HEK293 (cell line): ENCODE data around the gene METTL26.

Source experiments
- ZFP41 ChIP-seq: fragments of 450-650 bp; formaldehyde crosslinking; IDR thresholded peaks from 2 replicates; pipeline ENCODE4 v1.5.1; 2016; ENCODE audit warnings: missing biosample characterization, missing genetic modification characterization, borderline replicate concordance
- ZNF311 ChIP-seq: fragments of 450-650 bp; formaldehyde crosslinking; IDR thresholded peaks from 2 replicates; pipeline ENCODE4 v1.5.1; 2017; ENCODE audit warnings: missing biosample characterization, missing genetic modification characterization, borderline replicate concordance
- TF ChIP-seq, protein P1 (sequence below): fragments of 450-650 bp; formaldehyde crosslinking; IDR thresholded peaks from 2 replicates; pipeline ENCODE4 v1.5.1; 2016; ENCODE audit warnings: missing biosample characterization, missing genetic modification characterization
- TF ChIP-seq, protein P2 (sequence below): fragments of 450-650 bp; formaldehyde crosslinking; IDR thresholded peaks from 2 replicates; pipeline ENCODE4 v1.5.1; 2016; ENCODE audit warnings: missing biosample characterization, missing genetic modification characterization, borderline replicate concordance
- TF ChIP-seq, protein P3 (sequence below): fragments of 450-650 bp; formaldehyde crosslinking; IDR thresholded peaks from 2 replicates; pipeline ENCODE4 v1.5.1; 2016; ENCODE audit warnings: missing biosample characterization, missing genetic modification characterization
- TF ChIP-seq, protein P4 (sequence below): fragments of 450-650 bp; formaldehyde crosslinking; IDR thresholded peaks from 2 replicates; pipeline ENCODE4 v1.5.1; 2016; ENCODE audit warnings: missing biosample characterization, missing genetic modification characterization

- TF ChIP-seq, protein P1, sequence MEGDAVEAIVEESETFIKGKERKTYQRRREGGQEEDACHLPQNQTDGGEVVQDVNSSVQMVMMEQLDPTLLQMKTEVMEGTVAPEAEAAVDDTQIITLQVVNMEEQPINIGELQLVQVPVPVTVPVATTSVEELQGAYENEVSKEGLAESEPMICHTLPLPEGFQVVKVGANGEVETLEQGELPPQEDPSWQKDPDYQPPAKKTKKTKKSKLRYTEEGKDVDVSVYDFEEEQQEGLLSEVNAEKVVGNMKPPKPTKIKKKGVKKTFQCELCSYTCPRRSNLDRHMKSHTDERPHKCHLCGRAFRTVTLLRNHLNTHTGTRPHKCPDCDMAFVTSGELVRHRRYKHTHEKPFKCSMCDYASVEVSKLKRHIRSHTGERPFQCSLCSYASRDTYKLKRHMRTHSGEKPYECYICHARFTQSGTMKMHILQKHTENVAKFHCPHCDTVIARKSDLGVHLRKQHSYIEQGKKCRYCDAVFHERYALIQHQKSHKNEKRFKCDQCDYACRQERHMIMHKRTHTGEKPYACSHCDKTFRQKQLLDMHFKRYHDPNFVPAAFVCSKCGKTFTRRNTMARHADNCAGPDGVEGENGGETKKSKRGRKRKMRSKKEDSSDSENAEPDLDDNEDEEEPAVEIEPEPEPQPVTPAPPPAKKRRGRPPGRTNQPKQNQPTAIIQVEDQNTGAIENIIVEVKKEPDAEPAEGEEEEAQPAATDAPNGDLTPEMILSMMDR (tag by site-specific recombination), result no peak
- TF ChIP-seq, protein P2, sequence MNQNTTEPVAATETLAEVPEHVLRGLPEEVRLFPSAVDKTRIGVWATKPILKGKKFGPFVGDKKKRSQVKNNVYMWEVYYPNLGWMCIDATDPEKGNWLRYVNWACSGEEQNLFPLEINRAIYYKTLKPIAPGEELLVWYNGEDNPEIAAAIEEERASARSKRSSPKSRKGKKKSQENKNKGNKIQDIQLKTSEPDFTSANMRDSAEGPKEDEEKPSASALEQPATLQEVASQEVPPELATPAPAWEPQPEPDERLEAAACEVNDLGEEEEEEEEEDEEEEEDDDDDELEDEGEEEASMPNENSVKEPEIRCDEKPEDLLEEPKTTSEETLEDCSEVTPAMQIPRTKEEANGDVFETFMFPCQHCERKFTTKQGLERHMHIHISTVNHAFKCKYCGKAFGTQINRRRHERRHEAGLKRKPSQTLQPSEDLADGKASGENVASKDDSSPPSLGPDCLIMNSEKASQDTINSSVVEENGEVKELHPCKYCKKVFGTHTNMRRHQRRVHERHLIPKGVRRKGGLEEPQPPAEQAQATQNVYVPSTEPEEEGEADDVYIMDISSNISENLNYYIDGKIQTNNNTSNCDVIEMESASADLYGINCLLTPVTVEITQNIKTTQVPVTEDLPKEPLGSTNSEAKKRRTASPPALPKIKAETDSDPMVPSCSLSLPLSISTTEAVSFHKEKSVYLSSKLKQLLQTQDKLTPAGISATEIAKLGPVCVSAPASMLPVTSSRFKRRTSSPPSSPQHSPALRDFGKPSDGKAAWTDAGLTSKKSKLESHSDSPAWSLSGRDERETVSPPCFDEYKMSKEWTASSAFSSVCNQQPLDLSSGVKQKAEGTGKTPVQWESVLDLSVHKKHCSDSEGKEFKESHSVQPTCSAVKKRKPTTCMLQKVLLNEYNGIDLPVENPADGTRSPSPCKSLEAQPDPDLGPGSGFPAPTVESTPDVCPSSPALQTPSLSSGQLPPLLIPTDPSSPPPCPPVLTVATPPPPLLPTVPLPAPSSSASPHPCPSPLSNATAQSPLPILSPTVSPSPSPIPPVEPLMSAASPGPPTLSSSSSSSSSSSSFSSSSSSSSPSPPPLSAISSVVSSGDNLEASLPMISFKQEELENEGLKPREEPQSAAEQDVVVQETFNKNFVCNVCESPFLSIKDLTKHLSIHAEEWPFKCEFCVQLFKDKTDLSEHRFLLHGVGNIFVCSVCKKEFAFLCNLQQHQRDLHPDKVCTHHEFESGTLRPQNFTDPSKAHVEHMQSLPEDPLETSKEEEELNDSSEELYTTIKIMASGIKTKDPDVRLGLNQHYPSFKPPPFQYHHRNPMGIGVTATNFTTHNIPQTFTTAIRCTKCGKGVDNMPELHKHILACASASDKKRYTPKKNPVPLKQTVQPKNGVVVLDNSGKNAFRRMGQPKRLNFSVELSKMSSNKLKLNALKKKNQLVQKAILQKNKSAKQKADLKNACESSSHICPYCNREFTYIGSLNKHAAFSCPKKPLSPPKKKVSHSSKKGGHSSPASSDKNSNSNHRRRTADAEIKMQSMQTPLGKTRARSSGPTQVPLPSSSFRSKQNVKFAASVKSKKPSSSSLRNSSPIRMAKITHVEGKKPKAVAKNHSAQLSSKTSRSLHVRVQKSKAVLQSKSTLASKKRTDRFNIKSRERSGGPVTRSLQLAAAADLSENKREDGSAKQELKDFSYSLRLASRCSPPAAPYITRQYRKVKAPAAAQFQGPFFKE (tag by site-specific recombination), result no peak
- TF ChIP-seq ZNF311 (tag by site-specific recombination) (no peak), ZFP41 (tag by site-specific recombination) (no peak)
- TF ChIP-seq, protein P3, sequence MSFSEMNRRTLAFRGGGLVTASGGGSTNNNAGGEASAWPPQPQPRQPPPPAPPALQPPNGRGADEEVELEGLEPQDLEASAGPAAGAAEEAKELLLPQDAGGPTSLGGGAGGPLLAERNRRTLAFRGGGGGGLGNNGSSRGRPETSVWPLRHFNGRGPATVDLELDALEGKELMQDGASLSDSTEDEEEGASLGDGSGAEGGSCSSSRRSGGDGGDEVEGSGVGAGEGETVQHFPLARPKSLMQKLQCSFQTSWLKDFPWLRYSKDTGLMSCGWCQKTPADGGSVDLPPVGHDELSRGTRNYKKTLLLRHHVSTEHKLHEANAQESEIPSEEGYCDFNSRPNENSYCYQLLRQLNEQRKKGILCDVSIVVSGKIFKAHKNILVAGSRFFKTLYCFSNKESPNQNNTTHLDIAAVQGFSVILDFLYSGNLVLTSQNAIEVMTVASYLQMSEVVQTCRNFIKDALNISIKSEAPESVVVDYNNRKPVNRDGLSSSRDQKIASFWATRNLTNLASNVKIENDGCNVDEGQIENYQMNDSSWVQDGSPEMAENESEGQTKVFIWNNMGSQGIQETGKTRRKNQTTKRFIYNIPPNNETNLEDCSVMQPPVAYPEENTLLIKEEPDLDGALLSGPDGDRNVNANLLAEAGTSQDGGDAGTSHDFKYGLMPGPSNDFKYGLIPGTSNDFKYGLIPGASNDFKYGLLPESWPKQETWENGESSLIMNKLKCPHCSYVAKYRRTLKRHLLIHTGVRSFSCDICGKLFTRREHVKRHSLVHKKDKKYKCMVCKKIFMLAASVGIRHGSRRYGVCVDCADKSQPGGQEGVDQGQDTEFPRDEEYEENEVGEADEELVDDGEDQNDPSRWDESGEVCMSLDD (tag by site-specific recombination), result no peak
- TF ChIP-seq, protein P4, sequence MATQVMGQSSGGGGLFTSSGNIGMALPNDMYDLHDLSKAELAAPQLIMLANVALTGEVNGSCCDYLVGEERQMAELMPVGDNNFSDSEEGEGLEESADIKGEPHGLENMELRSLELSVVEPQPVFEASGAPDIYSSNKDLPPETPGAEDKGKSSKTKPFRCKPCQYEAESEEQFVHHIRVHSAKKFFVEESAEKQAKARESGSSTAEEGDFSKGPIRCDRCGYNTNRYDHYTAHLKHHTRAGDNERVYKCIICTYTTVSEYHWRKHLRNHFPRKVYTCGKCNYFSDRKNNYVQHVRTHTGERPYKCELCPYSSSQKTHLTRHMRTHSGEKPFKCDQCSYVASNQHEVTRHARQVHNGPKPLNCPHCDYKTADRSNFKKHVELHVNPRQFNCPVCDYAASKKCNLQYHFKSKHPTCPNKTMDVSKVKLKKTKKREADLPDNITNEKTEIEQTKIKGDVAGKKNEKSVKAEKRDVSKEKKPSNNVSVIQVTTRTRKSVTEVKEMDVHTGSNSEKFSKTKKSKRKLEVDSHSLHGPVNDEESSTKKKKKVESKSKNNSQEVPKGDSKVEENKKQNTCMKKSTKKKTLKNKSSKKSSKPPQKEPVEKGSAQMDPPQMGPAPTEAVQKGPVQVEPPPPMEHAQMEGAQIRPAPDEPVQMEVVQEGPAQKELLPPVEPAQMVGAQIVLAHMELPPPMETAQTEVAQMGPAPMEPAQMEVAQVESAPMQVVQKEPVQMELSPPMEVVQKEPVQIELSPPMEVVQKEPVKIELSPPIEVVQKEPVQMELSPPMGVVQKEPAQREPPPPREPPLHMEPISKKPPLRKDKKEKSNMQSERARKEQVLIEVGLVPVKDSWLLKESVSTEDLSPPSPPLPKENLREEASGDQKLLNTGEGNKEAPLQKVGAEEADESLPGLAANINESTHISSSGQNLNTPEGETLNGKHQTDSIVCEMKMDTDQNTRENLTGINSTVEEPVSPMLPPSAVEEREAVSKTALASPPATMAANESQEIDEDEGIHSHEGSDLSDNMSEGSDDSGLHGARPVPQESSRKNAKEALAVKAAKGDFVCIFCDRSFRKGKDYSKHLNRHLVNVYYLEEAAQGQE (tag by site-specific recombination), result no peak
Measured at GRCh38 chr16:662095-662494, 26.0 kb upstream of the METTL26 start.
